Gastroesophageal sphincter (tissue), 3 donors: ENCODE measurements around the gene PLIN4.

ENCODE experiments used
- POLR2AphosphoS5 ChIP-seq: sonication (generic); formaldehyde crosslinking; IDR thresholded peaks from one replicate; pipeline ENCODE4 v1.6.1; 2017; ENCODE audit warnings: antibody characterized with exemption
- TF ChIP-seq, protein P1 (sequence below), 4 experiments: fragments of 200-600 bp in 2 of 4; fragments of 450-650 bp in 2 of 4; sonication (generic) in 1 of 4; IDR thresholded peaks; one replicate each; pipeline ENCODE4 v1.5.1; 2017 to 2019; ENCODE audit warnings: antibody characterized with exemption in 4 of 4, mild to moderate bottlenecking in 2 of 4, moderate library complexity in 2 of 4

DNA sequence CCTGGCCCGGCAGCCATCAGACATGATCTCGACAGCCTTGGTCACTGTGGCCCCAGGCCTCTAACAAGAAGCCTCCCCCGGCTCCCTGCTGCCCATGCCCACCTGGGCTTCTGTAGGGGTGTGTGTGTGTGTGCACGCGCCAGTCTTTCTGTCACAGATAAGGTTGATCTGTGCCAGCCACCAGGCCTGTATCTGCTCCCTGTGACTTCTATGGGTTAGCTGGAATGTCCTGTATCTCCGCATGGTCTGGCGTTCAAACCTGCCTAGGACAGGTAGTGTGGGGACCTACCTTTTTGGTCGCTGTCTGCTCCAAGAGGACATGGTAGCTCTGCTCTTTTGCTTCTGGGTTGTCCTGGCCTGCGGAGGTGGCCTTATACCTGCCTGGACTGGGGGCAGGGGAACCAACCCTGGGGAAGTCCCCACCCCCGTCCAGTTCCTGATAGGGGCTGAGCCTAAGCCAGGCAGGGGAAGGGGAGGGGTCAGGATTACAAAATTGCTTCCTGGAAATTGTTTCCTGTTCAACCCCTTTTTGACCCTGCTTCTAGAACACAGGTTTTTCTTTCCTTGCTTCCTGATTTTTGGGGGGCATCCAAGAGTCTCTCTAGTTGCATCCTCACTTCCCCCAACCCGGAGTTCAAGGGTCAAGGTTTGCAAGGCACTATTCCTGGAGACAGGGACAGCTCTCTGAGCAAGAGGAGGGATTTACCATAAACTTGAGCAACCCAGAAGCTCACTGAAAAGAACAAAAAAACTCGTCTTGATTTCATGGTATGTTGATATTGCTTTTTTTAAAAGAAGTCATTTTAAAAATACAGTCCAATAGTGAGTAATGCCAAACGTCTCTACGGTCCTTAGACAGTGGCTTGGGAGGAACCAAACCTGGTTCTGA lies 21.7 kb upstream of the PLIN4 start, which contains the start of gene LRG1:
- TF ChIP-seq, protein P1, sequence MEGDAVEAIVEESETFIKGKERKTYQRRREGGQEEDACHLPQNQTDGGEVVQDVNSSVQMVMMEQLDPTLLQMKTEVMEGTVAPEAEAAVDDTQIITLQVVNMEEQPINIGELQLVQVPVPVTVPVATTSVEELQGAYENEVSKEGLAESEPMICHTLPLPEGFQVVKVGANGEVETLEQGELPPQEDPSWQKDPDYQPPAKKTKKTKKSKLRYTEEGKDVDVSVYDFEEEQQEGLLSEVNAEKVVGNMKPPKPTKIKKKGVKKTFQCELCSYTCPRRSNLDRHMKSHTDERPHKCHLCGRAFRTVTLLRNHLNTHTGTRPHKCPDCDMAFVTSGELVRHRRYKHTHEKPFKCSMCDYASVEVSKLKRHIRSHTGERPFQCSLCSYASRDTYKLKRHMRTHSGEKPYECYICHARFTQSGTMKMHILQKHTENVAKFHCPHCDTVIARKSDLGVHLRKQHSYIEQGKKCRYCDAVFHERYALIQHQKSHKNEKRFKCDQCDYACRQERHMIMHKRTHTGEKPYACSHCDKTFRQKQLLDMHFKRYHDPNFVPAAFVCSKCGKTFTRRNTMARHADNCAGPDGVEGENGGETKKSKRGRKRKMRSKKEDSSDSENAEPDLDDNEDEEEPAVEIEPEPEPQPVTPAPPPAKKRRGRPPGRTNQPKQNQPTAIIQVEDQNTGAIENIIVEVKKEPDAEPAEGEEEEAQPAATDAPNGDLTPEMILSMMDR (IDR thresholded peaks at IDR 0.05) = no peak
- TF ChIP-seq POLR2AphosphoS5 = no peak
